SKM-1 (cell line): ENCODE measurements around the gene ZNF628.

Source experiments
- DNase-seq: peaks from one replicate; lab custom pipeline; 2025; ENCODE audit not compliant: unreplicated experiment; lab: John Stamatoyannopoulos, UW

Gene ZNF628

GRCh38 chr19:55464662-55465054, 11.8 kb upstream of the ZNF628 start, which contains the start of gene C19orf85:
Gene C19orf85, minus strand, starts transcription at chr19:55464751. Its CDS starts 197 bp downstream, at chr19:55464554.
- no peak for DNase-seq

- no peak for DNase-seq
These were observed 10.8 kb upstream of the ZNF628 start for GRCh38 chr19:55465460-55466240.

DNA sequence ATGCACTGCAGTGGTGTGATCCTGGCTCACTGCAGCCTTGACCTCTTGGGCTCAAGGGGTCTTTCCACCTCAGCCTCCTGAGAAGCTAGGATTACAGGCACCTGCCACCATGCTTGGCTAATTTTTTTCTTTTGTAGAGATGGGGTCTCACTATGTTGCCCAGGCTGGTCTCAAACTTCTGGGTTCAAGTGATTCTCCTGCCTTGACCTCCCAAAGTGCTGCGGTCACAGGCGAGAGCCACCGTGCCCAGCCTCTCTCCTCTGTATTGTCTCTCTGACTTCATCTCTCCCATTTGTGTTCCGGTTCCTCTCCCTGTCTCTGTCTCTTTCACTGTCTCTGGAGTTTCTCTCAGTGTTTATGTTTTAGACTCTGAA, 10.2 kb upstream of the ZNF628 start:
- no peak for DNase-seq

- no peak for DNase-seq
These were observed 9.0 kb upstream of the ZNF628 start for GRCh38 chr19:55467236-55468053.

GRCh38 chr19:55468054-55468393, 8.4 kb upstream of the ZNF628 start:
- DNase-seq = no peak

DNA sequence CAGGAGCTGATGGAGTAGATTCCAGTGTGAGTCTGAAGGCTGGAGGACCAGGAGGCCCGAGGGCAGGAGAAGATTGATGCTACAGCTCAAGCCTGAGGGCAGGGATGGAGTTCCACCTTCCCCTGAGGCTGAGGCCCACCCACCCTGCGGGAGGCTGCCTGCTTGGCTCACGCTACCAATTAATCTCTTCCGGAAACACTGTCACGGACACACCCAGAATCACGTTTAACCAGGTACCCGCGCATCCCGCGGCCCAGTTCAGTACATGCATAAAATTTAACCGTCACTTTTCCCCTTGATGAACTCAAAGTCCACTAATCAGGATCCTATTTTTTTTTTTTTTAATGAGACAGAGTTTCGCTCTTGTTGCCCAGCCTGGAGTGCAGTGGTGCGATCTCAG, 5.2 kb upstream of the ZNF628 start:
- DNase-seq = no peak

DNA sequence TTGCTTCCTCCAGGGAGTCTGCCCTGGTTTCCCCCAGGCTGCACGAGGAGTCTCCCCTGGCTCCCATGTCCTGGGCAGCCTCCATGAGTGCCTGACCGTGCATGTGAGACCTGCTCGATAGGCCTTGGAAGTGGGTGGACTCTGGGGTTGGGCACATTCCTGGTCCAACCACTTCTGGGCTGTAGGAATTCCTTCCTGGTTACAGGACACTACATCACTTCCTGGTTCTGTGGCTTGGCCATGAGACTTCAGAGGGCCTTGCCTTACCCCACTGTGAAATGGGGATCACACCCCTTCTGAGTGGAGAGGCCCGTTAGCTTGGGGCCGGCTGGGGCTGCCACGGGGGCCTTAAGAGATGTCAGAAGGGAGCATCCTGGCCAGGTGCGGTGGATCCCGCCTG, 4.0 kb upstream of the ZNF628 start:
- DNase-seq = no peak

DNA sequence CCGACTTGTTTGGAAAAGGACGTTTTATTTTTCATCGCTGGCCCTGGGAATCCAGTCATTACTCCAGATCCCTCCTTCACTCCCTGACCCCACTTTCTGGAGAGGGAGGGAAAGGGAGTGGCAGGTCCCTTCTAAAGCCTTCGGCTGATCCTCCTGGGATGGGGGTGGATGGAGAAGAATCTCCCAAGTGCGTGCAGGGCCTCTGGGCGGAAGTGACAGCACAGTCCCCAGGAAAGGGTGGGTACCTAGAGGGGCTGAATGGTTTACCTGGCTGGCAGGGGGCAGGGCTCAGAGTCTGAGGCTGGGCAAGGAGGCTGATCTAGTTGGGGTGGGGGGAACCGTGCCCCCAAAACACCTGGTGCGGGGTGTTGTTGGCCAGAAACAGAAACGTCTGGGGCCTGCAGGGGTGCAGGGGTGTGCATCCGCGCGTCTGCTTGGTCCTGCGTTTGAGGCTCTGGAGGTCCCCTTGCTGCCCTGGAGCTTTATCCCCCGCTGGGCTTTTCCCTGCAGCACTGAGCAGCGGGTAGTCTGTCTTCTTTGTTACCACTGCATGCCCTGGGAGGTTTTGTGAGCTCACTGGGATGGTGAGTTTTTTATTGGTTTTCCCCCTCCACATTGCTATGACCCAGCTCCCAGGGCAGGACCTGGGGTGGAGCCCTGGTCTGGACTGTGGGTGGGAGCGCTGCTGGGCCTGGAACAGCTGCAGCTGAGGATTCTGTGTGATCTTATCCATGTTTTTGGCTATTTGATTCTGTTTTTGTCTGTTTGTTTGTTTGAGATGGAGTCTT, 3.0 kb upstream of the ZNF628 start:
- no peak for DNase-seq

- DNase-seq = no peak
These were observed 1.9 kb upstream of the ZNF628 start for GRCh38 chr19:55474269-55475265.

DNA sequence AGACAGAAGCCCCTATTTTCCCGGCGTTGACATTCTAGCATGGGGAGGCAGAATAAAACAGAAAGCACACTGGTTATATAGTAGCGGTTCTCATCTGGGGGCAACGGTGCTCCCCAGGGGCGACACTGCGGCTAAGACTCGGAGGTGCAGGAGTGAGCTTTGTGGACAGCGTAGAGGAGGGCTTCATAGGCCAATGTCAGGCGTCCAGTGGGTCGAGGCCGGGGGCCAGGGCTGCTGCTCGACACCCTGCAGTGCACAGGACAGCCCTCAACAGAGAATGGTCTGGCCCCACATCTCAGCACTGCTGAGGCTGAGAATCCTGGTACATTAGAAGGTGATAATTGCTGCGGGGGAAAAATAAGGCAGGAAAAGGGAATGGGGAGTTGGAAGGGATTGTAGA, 1.5 kb downstream of the ZNF628 start:
- DNase-seq = no peak

GRCh38 chr19:55478364-55478763, 1.9 kb downstream of the ZNF628 start:
- DNase-seq = no peak

GRCh38 chr19:55479045-55479444, 2.6 kb downstream of the ZNF628 start:
- no peak for DNase-seq

DNA sequence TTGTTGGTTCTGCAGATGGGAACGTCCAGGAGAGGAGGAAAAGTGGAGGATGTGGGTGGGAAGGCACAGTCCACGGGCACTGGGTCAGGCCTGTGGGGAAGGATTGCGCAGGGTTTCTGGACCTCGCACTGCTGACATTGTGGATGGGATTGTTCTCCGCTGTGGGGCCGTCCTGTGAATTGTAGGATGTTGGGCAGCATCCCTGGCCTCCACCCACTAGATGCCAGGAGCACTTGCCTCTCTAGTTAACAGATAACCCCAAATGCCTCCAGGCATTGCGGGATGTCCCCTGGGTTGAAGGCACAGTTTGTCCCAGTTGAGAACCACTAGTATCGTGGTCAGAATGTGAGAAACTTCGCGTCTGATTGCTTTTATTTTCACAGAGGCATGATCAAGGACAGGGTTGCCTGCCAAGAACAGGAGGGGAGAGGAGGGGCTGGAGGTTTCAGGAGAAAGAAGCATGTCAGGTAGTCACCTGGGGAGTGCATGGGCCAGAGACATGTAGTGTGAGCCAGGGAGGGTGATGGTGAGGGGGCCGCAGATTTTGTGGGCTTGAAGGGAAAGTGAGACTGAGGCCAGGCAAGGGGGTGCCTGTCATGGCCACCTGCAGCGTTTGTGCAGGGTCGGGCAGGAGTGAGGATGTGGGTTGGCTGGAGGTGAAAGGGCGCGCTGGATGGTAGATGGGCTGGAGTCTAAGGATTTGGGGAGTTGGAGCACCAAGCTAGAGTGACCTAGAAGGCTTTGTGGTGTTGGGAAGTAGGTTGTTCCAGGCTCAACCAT, 3.2 kb downstream of the ZNF628 start:
- no peak for DNase-seq

GRCh38 chr19:55481148-55481793, 4.9 kb downstream of the ZNF628 start:
- DNase-seq = no peak

DNA sequence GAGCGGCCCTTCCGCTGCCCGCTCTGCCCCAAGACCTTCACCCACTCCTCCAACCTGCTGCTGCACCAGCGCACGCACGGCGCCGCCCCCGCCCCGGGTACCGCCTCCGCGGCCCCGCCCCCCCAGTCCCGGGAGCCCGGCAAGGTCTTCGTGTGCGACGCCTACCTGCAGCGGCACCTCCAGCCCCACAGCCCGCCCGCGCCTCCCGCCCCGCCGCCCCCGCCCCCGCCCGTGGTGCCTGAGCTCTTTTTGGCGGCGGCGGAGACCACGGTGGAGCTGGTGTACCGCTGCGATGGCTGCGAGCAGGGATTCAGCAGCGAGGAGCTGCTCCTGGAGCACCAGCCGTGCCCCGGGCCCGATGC, 5.4 kb downstream of the ZNF628 start:
- DNase-seq = no peak

GRCh38 chr19:55482156-55482961, 5.9 kb downstream of the ZNF628 start:
- no peak for DNase-seq

DNA sequence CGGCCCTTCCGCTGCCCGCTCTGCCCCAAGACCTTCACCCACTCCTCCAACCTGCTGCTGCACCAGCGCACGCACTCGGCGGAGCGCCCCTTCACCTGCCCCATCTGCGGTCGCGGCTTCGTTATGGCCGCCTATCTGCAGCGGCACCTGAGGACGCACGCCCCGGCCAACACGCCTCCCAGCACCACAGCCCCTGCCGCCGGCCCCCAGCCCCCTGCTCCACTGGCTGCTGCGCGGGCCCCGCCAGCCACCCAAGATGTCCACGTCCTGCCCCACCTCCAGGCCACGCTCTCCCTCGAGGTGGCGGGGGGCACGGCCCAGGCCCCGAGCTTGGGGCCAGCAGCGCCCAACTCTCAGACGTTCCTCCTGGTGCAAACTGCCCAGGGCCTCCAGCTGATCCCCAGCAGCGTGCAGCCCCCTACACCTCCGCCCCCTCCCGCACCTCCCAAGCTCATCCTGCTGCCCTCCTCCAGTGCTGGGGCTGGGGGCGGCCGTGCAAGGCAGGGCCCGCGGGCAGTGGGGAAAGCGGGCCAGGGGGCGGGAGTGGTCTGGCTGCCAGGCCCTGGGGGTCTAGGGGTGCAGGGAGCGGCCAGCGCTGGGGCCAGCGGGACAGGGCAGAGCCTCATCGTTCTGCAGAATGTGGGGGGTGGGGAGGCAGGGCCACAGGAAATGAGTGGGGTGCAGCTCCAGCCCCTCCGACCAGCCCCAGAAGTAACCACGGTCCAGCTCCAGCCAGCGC, 6.7 kb downstream of the ZNF628 start:
- no peak for DNase-seq
